Measurements from ENCODE around the gene OR6N2. TPM values are rescaled to one million over a fixed set of nuclear protein-coding genes. Genes with fewer than 3 reads are reported as not detected.

OR6N2 gene
- total RNA-seq, 1 experiment from 2014 or later = not detected

- H3K27ac Mint-ChIP-seq (ENCODE audit: low read depth, unreplicated experiment) = no peak overlapping the region
- no peaks in the 10 kb centered on the region for H3K4me1 Mint-ChIP-seq (ENCODE audit: insufficient read depth, unreplicated experiment)
- no TSS peak for BruUV-seq (replicated peaks)
- peak; percentile 25 for TF ChIP-seq CTCF (IDR thresholded peaks at IDR 0.05; ENCODE audit: unreplicated experiment)
- peaks cover 74% of the 10 kb centered on the region for H3K27me3 Mint-ChIP-seq (ENCODE audit: insufficient read depth, unreplicated experiment)
- CTCF ChIA-PET = interaction anchor here (0.6 to 1.2 kb wide), 4 partner anchors 11 to 201 kb away, joined by 3 to 4 read pairs (median 3); no protein-coding TSS in a partner anchor
- H3K36me3 Mint-ChIP-seq (ENCODE audit: insufficient read depth, unreplicated experiment) = no peaks in the 10 kb centered on the region
- peak; percentile 27 for DNase-seq (ENCODE audit: unreplicated experiment)
- intact Hi-C loops (cut with micrococcal nuclease) = no loop called here
- H3K9me3 Mint-ChIP-seq (ENCODE audit: unreplicated experiment) = no peaks in the 10 kb centered on the region
- POLR2A ChIA-PET = no interaction called here
- no peak overlapping the region for H3K4me3 Mint-ChIP-seq (ENCODE audit: unreplicated experiment)
These were observed 12.6 kb upstream of the OR6N2 start for GRCh38 chr1:158793604-158794003.

- CTCF ChIA-PET = no interaction called here
- Mint-ChIP-seq H3K4me3 (ENCODE audit: unreplicated experiment) (no peak within 1 kb of the TSS), H3K27ac (ENCODE audit: low read depth, unreplicated experiment) (no peak within 1 kb of the TSS), H3K9me3 (ENCODE audit: unreplicated experiment) (no peaks in the 10 kb centered on the region), H3K4me1 (ENCODE audit: insufficient read depth, unreplicated experiment) (no peaks in the 10 kb centered on the region), H3K27me3 (ENCODE audit: insufficient read depth, unreplicated experiment) (peaks cover 35% of the 10 kb centered on the region), H3K36me3 (ENCODE audit: insufficient read depth, unreplicated experiment) (no peaks in the 10 kb centered on the region)
- BruUV-seq (replicated peaks) = no TSS peak
- POLR2A ChIA-PET = no interaction called here
- intact Hi-C loops (cut with micrococcal nuclease) = no loop called here
- no peak for DNase-seq (ENCODE audit: unreplicated experiment)
- TF ChIP-seq CTCF (IDR thresholded peaks at IDR 0.05; ENCODE audit: unreplicated experiment) = no peak
These were observed 8.8 kb downstream of the OR6N2 start, which contains the start of gene OR6N1 for GRCh38 chr1:158771950-158772866. OR6N1 (minus strand) TSS chr1:158772195; CDS start chr1:158766682, 5,513 bp downstream.

GRCh38 chr1:158754420-158754819, 26.6 kb downstream of the OR6N2 start, which contains the start of gene OR6K6:
OR6K6 (plus strand) TSS chr1:158754720; CDS start chr1:158754888, 168 bp downstream.
- intact Hi-C loops (cut with micrococcal nuclease) = no loop called here
- no peaks in the 10 kb centered on the region for H3K36me3 Mint-ChIP-seq (ENCODE audit: insufficient read depth, unreplicated experiment)
- H3K27me3 Mint-ChIP-seq (ENCODE audit: insufficient read depth, unreplicated experiment) = peaks cover 91% of the 10 kb centered on the region
- no peaks in the 10 kb centered on the region for H3K4me1 Mint-ChIP-seq (ENCODE audit: insufficient read depth, unreplicated experiment)
- ChIA-PET POLR2A (interaction anchor here (0.7 kb wide), 1 partner anchor 429 kb away, joined by 4 read pairs; no protein-coding TSS in a partner anchor), CTCF (no interaction called here)
- no TSS peak for BruUV-seq (replicated peaks)
- no peak for TF ChIP-seq CTCF (IDR thresholded peaks at IDR 0.05; ENCODE audit: unreplicated experiment)
- H3K4me3 Mint-ChIP-seq (ENCODE audit: unreplicated experiment) = no peak within 1 kb of the TSS
- H3K27ac Mint-ChIP-seq (ENCODE audit: low read depth, unreplicated experiment) = no peak within 1 kb of the TSS
- DNase-seq (ENCODE audit: unreplicated experiment) = no peak
- peaks cover 7% of the 10 kb centered on the region for H3K9me3 Mint-ChIP-seq (ENCODE audit: unreplicated experiment)

GRCh38 chr1:158752155-158752712, 28.8 kb downstream of the OR6N2 start:
- Mint-ChIP-seq H3K27ac (ENCODE audit: low read depth, unreplicated experiment) (no peak overlapping the region), H3K27me3 (ENCODE audit: insufficient read depth, unreplicated experiment) (peaks cover 91% of the 10 kb centered on the region), H3K4me3 (ENCODE audit: unreplicated experiment) (no peak overlapping the region), H3K4me1 (ENCODE audit: insufficient read depth, unreplicated experiment) (no peaks in the 10 kb centered on the region), H3K36me3 (ENCODE audit: insufficient read depth, unreplicated experiment) (no peaks in the 10 kb centered on the region), H3K9me3 (ENCODE audit: unreplicated experiment) (no peaks in the 10 kb centered on the region)
- POLR2A ChIA-PET = no interaction called here
- CTCF ChIA-PET = no interaction called here
- DNase-seq (ENCODE audit: unreplicated experiment) = no peak
- TF ChIP-seq CTCF (IDR thresholded peaks at IDR 0.05; ENCODE audit: unreplicated experiment) = no peak
- no TSS peak for BruUV-seq (replicated peaks)
- intact Hi-C loops (cut with micrococcal nuclease) = no loop called here
